ENCODE data around the gene CSKMT.
"Not testable (repeated sequence)": the region's sequence is repeated elsewhere in the genome, so short reads cannot be mapped to it uniquely, and the experiment has no call there.

The CSKMT gene

GRCh38 chr11:62656796-62657429, 8.2 kb upstream of the CSKMT start:
- no peak for DNase-seq

- peak in 1 of 2 experiments; percentile 76 for DNase-seq
Measured at GRCh38 chr11:62664405-62665074, 572 bp upstream of the CSKMT start.

GRCh38 chr11:62665599-62666258, 617 bp downstream of the CSKMT start:
- DNase-seq = peak in 1 of 2 experiments; percentile 72

- DNase-seq = no peak
Measured at GRCh38 chr11:62666259-62666926, 1.3 kb downstream of the CSKMT start.

- no peak for DNase-seq
Measured at GRCh38 chr11:62667460-62667859, 2.3 kb downstream of the CSKMT start.

- DNase-seq = no peak
Measured at GRCh38 chr11:62669420-62670161, 4.5 kb downstream of the CSKMT start.

- peak in 1 of 2 experiments; percentile 72 for DNase-seq
Measured at GRCh38 chr11:62671236-62671607, 6.1 kb downstream of the CSKMT start.

- peak; percentile 70 to 88 for DNase-seq
Measured at GRCh38 chr11:62671608-62672389, 6.7 kb downstream of the CSKMT start, which contains the start of the genes LBHD1 and UQCC3. Gene LBHD1 (minus strand): TSS chr11:62672267. CDS start chr11:62670031, 2,236 bp downstream. Gene UQCC3 (plus strand): TSS chr11:62671673. CDS start chr11:62671746, 73 bp downstream.

GRCh38 chr11:62673196-62673525, 8.0 kb downstream of the CSKMT start:
- DNase-seq = no peak

- DNase-seq = not testable (repeated sequence)
Measured at GRCh38 chr11:62675415-62675814, 10.3 kb downstream of the CSKMT start.

GRCh38 chr11:62676698-62677097, 11.6 kb downstream of the CSKMT start:
- DNase-seq = no peak

- DNase-seq = no peak
Measured at GRCh38 chr11:62677156-62677555, 12.0 kb downstream of the CSKMT start.

GRCh38 chr11:62677714-62678113, 12.6 kb downstream of the CSKMT start:
- no peak for DNase-seq

GRCh38 chr11:62678433-62678769, 13.3 kb downstream of the CSKMT start:
- no peak for DNase-seq

GRCh38 chr11:62678770-62679696, 13.9 kb downstream of the CSKMT start, which contains the start of gene UBXN1:
Gene UBXN1 (minus strand): TSS chr11:62679073. CDS start chr11:62678923, 150 bp downstream.
- DNase-seq = peak; percentile 71 to 84

- peak; percentile 53 to 71 for DNase-seq
Measured at GRCh38 chr11:62680825-62681240, 15.7 kb downstream of the CSKMT start.

- DNase-seq = no peak
Measured at GRCh38 chr11:62682518-62682917, 17.4 kb downstream of the CSKMT start.

- no peak for DNase-seq
Measured at GRCh38 chr11:62687508-62688396, 22.6 kb downstream of the CSKMT start.

- no peak for DNase-seq
Measured at GRCh38 chr11:62688491-62688890, 23.4 kb downstream of the CSKMT start.

Measured in SW 1271 (cell line).